Spleen (tissue), 11 donors: Measurements from ENCODE around the gene IQSEC3. TPM values are rescaled to one million over a fixed set of nuclear protein-coding genes. Genes with fewer than 3 reads are reported as not detected.

Source experiments
- DNase-seq: peaks from one replicate; pipeline ENCODE4 v3.0.0-alpha.2; 2020
- H3K27ac ChIP-seq, 8 donors: fragments of 200-600 bp; sonication (generic) in 7 of 8; 1 replicate in 4 of 8; 2 replicates in 4 of 8; pipeline versions ENCODE4 v1.5.0 to v1.8.0; 2016 to 2021; ENCODE audit warnings: inconsistent platforms in 4 of 8, mild to moderate bottlenecking in 4 of 8, moderate library complexity in 1 of 8
- H3K27me3 ChIP-seq, 7 donors: fragments of 200-600 bp; sonication (generic) in 6 of 7; replicated peaks in 1 of 7; 1 replicate in 4 of 7; 2 replicates in 3 of 7; pipeline versions ENCODE4 v1.5.0 to v1.8.0; 2016 to 2021; ENCODE audit warnings: inconsistent platforms in 3 of 7, mild to moderate bottlenecking in 1 of 7
- H3K36me3 ChIP-seq, 6 donors: fragments of 200-600 bp; sonication (generic) in 5 of 6; 1 replicate in 4 of 6; 2 replicates in 2 of 6; pipeline versions ENCODE4 v1.5.0 to v1.8.0; 2016 to 2021; ENCODE audit warnings: inconsistent platforms in 2 of 6
- H3K4me1 ChIP-seq, 6 donors: fragments of 200-600 bp; sonication (generic) in 5 of 6; 1 replicate in 3 of 6; 2 replicates in 3 of 6; pipeline versions ENCODE4 v1.5.0 to v1.8.0; 2016 to 2021; ENCODE audit warnings: inconsistent platforms in 3 of 6
- H3K4me3 ChIP-seq, 8 donors: fragments of 200-600 bp; sonication (generic) in 7 of 8; 1 replicate in 4 of 8; 2 replicates in 4 of 8; pipeline versions ENCODE4 v1.5.0 to v1.8.0; 2016 to 2021; ENCODE audit warnings: inconsistent platforms in 4 of 8, mild to moderate bottlenecking in 4 of 8, moderate library complexity in 2 of 8
- H3K9me3 ChIP-seq, 8 donors: fragments of 200-600 bp; sonication (generic) in 7 of 8; 1 replicate in 4 of 8; 2 replicates in 4 of 8; pipeline versions ENCODE4 v1.5.0 to v1.8.0; 2016 to 2021; ENCODE audit warnings: inconsistent platforms in 4 of 8
- CTCF ChIP-seq, 11 experiments: fragments of 200-600 bp in 7 of 11; fragments of 450-650 bp in 4 of 11; sonication (generic) in 4 of 11; IDR thresholded peaks in 8 of 11; conservative IDR thresholded peaks in 3 of 11; 1 replicate in 7 of 11; 2 replicates in 4 of 11; pipeline versions ENCODE4 v1.4.0 to v1.8.0; 2016 to 2021; ENCODE audit warnings: antibody characterized with exemption in 11 of 11, inconsistent platforms in 4 of 11, mild to moderate bottlenecking in 1 of 11
- POLR2A ChIP-seq, 3 donors: fragments of 450-650 bp; IDR thresholded peaks; one replicate each; pipeline ENCODE4 v1.5.1; 2017; ENCODE audit warnings: antibody characterized with exemption in 3 of 3, mild to moderate bottlenecking in 1 of 3
- POLR2AphosphoS5 ChIP-seq, 3 donors: sonication (generic); formaldehyde crosslinking; IDR thresholded peaks; one replicate each; pipeline ENCODE4 v1.5.1; 2017; ENCODE audit warnings: antibody characterized with exemption in 3 of 3
- WGBS, 5 donors: extraction: QIAGEN DNeasy Blood & Tissue Kit in 3 of 5; methylation state at CpG; one replicate each; pipeline versions ENCODE4 v1.1.5 to v1.1.7; 2013 to 2018; 5-methylcytosine and 5-hydroxymethylcytosine counted together
- intact Hi-C: fragments of 100-400 bp; cut with DNase I; formaldehyde crosslinking; loops from one replicate; pipeline ENCODE4 v1.15.0; 2023; ENCODE audit warnings: low total_unique reads
- polyA plus RNA-seq, 3 donors: library from polyadenylated mRNA; stranded (reverse); fragments of 200-250 nt; gene quantifications; one replicate each; pipeline ENCODE4 v1.2.1, GENCODE V29; 2013
- total RNA-seq, 7 donors: library from RNA; depleted of rRNA in 3 of 7; stranded (reverse); fragments of >200 nt in 3 of 7; fragmentation: NEBNext Ultra II Directional in 4 of 7; extraction: Animal tissue kit (Norgen Biotek cat#: 25700) in 4 of 7; gene quantifications; one replicate each; pipeline versions ENCODE4 v1.1.0 to v1.2.1, GENCODE V29; 2016 to 2021
- donor health status: healthy with polysubstance abuse.
- donor health status: DM: no; HTN: no; CAD: no; lungs with moderate emphysema.
- donor health status: DM: no; HTN: no; CAD: no.
- donor health status: Bipolar disorder and iron deficiency.
- donor health status: healthy.
- donor health status: DM: no; HTN: no; CAD: no.
- donor health status: DM: yes; HTN: yes; CAD: no.

IQSEC3 gene
- total and polyA plus RNA-seq, 10 donors, result 0.20 to 1.6 (median 0.52) TPM; not detected in 1

DNA sequence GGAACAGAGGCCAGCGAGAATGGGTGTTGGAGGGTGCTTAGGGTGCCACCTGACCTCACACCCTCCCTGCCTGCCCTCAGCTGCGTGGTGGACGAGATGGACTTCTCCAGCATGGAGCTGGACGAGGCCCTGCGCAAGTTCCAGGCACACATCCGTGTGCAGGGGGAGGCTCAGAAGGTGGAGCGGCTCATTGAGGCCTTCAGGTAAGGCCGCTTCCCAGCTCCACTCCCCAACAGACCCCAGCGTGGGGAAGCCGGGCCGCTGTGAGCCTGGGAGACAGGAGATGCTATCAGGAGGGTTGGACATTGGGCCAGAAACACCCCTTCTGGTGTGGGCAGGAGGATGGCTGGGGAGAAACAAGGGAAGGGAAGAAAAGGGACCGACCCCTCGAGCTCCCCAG is 90.4 kb downstream of the IQSEC3 start:
- Histone ChIP-seq H3K4me1 (no peaks in the 10 kb centered on the region), H3K27ac (no peak overlapping the region), H3K4me3 (no peak overlapping the region), H3K9me3 (no peaks in the 10 kb centered on the region), H3K27me3 (peaks cover 0 to 14% (median 0%) of the 10 kb centered on the region in 7 donors), H3K36me3 (no peaks in the 10 kb centered on the region)
- TF ChIP-seq POLR2A (IDR thresholded peaks at IDR 0.05), result no peak
- TF ChIP-seq POLR2AphosphoS5 (IDR thresholded peaks at IDR 0.05), result no peak
- TF ChIP-seq CTCF (IDR thresholded peaks at IDR 0.05 in 8 of 11, conservative IDR thresholded peaks at IDR 0.05 in 3 of 11), result no peak
- WGBS, 5 donors, result 87 to 96% (median 89%) methylated on average over 8 to 13 of the region's 13 CpGs
- intact Hi-C loops, result no loop called here
- no peak for DNase-seq

- Histone ChIP-seq H3K27me3 (peaks cover 0 to 13% (median 0%) of the 10 kb centered on the region in 7 donors), H3K9me3 (no peaks in the 10 kb centered on the region), H3K36me3 (no peaks in the 10 kb centered on the region), H3K4me3 (no peak overlapping the region), H3K27ac (no peak overlapping the region), H3K4me1 (no peaks in the 10 kb centered on the region)
- intact Hi-C loops, result no loop called here
- no peak for DNase-seq
- TF ChIP-seq POLR2AphosphoS5 (IDR thresholded peaks at IDR 0.05) (no peak), POLR2A (IDR thresholded peaks at IDR 0.05) (no peak), CTCF (IDR thresholded peaks at IDR 0.05 in 8 of 11, conservative IDR thresholded peaks at IDR 0.05 in 3 of 11) (no peak)
- WGBS, 5 donors, result 81 to 95% (median 93%) methylated on average over 4 to 12 of the region's 12 CpGs
Measured at GRCh38 chr12:157644-158043, 91.1 kb downstream of the IQSEC3 start.

DNA sequence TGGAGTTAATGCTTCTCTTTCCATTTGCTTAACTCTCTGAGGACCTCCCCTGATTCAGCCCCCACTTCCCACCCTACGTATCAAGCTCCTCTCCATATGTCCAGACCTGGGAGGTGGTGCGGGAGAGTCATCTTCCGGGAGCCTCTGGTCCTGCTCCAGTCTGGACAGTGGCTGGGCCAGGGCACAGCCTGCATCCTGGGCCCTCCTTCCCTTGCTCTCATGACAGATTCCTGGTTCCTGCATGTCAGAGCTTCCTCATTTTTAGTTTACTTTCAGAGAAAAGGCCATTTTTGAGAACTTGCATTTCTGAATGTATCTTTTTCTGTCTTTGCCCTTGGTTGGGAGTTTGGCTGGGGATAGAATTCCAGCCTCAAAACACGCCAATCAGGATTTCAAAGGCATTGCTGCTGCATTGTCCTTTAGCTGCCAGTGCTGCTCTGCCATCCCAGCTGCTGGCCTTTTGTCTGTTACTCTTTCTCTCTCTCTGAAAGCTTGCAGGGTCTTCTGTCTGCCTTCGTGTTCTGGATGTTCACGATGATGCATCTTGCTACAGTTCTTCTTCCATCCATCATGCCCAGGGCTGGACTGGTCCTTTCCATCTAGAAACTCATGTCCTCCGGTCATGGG is 92.7 kb downstream of the IQSEC3 start:
- Histone ChIP-seq H3K27me3 (peaks cover 0 to 11% (median 0%) of the 10 kb centered on the region in 7 donors), H3K36me3 (no peaks in the 10 kb centered on the region), H3K4me1 (no peaks in the 10 kb centered on the region), H3K9me3 (no peaks in the 10 kb centered on the region), H3K27ac (no peak overlapping the region), H3K4me3 (no peak overlapping the region)
- DNase-seq, result no peak
- intact Hi-C loops, result no loop called here
- WGBS, 5 donors, result 71 to 77% (median 76%) methylated on average over 7 of the region's 7 CpGs
- TF ChIP-seq POLR2AphosphoS5 (IDR thresholded peaks at IDR 0.05) (no peak), POLR2A (IDR thresholded peaks at IDR 0.05) (no peak), CTCF (IDR thresholded peaks at IDR 0.05 in 8 of 11, conservative IDR thresholded peaks at IDR 0.05 in 3 of 11) (no peak)

DNA sequence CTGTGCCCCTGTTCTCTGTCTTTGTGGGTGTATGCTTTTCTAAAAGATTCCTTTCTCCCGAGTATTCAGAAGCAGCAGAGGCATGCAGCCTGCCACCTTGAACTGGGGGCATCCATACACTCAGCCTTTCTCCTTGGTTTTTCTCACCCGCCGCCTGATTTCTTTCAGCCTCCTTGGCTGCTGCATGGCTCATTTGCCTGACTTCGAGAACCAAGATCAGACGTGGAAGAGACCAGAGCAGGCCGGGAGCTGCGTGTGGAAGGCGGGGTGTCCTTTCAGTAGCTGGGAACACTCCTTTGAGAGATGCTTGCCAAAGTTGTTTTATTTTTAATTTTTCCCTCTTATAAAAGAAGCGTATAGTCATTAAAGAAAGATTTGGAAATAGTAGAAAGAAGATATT is 94.3 kb downstream of the IQSEC3 start:
- intact Hi-C loops, result no loop called here
- no peaks in the 10 kb centered on the region for H3K36me3 ChIP-seq
- TF ChIP-seq POLR2AphosphoS5 (IDR thresholded peaks at IDR 0.05) (no peak), POLR2A (IDR thresholded peaks at IDR 0.05) (no peak), CTCF (IDR thresholded peaks at IDR 0.05 in 8 of 11, conservative IDR thresholded peaks at IDR 0.05 in 3 of 11) (no peak)
- WGBS, 5 donors, result 86 to 89% (median 87%) methylated on average over 9 of the region's 9 CpGs
- peaks cover 0 to 7% (median 0%) of the 10 kb centered on the region in 7 donors for H3K27me3 ChIP-seq
- no peak overlapping the region for H3K27ac ChIP-seq
- H3K4me3 ChIP-seq, result no peak overlapping the region
- H3K9me3 ChIP-seq, result no peaks in the 10 kb centered on the region
- DNase-seq, result no peak
- no peaks in the 10 kb centered on the region for H3K4me1 ChIP-seq
